ENCODE results near the gene DUSP18.

Gene DUSP18

GRCh38 chr22:30614268-30614667 lies 53.4 kb downstream of the DUSP18 start:
- H3K9me2 ChIP-seq (replicated peaks; ENCODE audit: insufficient read depth, low read length), result no peaks in the 10 kb centered on the region
- H3K27ac ChIP-seq (ENCODE audit: low read depth, low read length), result no peak overlapping the region
- H2AFZ ChIP-seq (ENCODE audit: low read depth, low read length, severe bottlenecking), result no peak overlapping the region

DNA sequence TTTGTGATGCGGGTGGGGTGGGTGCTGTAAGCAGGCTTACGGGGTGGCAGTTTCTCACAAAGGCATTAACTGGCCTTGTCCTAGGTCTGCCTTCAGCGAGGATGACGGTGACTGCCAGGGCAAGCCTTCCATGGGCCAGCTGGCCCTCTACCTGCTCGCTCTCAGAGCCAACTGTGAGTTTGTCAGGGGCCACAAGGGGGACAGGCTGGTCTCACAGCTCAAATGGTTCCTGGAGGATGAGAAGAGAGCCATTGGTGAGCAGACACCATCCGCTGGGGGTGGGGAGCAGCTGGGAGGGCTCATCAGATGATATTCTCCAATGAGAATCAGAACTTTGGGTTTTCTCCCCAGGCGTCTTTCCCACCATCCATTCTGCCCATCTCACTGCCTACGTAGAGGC lies 54.9 kb downstream of the DUSP18 start:
- no peak overlapping the region for H3K9ac ChIP-seq (ENCODE audit: low read length)
- H3K27me3 ChIP-seq (ENCODE audit: low read length), result no peaks in the 10 kb centered on the region
- no peaks in the 10 kb centered on the region for H3K9me3 ChIP-seq (ENCODE audit: insufficient read depth, low read length)
- H3K4me3 ChIP-seq (ENCODE audit: insufficient read depth, low read length, poor library complexity, severe bottlenecking), result no peak overlapping the region
- no peak overlapping the region for H3K4me2 ChIP-seq (ENCODE audit: low read depth, low read length, poor library complexity, severe bottlenecking)
- H2AFZ ChIP-seq (ENCODE audit: low read depth, low read length, severe bottlenecking), result no peak overlapping the region
- no peak overlapping the region for H3K27ac ChIP-seq (ENCODE audit: low read depth, low read length)
- no peaks in the 10 kb centered on the region for H3F3A ChIP-seq (ENCODE audit: insufficient read depth)
- TF ChIP-seq CTCF (IDR thresholded peaks at IDR 0.05; ENCODE audit: insufficient read depth, low read length, poor library complexity, severe bottlenecking) (no peak), EZH2phosphoT487 (conservative IDR thresholded peaks at IDR 0.05; ENCODE audit: low read length) (no peak)
- H3K36me3 ChIP-seq (ENCODE audit: low read length), result no peaks in the 10 kb centered on the region
- no peaks in the 10 kb centered on the region for H4K20me1 ChIP-seq (ENCODE audit: low read depth, low read length)
- no peaks in the 10 kb centered on the region for H3K9me2 ChIP-seq (replicated peaks; ENCODE audit: insufficient read depth, low read length)
- H3K79me2 ChIP-seq (ENCODE audit: insufficient read depth, low read length), result no peaks in the 10 kb centered on the region

More at GRCh38 chr22:30614268-30614667, 53.4 kb downstream of the DUSP18 start:
- no peaks in the 10 kb centered on the region for H3F3A ChIP-seq (ENCODE audit: insufficient read depth)
- no peaks in the 10 kb centered on the region for H3K9me3 ChIP-seq (ENCODE audit: insufficient read depth, low read length)
- H3K79me2 ChIP-seq (ENCODE audit: insufficient read depth, low read length), result no peaks in the 10 kb centered on the region
- no peak for TF ChIP-seq CTCF (IDR thresholded peaks at IDR 0.05; ENCODE audit: insufficient read depth, low read length, poor library complexity, severe bottlenecking)
- TF ChIP-seq EZH2phosphoT487 (conservative IDR thresholded peaks at IDR 0.05; ENCODE audit: low read length), result no peak
- no peaks in the 10 kb centered on the region for H3K36me3 ChIP-seq (ENCODE audit: low read length)
- H3K4me2 ChIP-seq (ENCODE audit: low read depth, low read length, poor library complexity, severe bottlenecking), result no peak overlapping the region
- H3K4me3 ChIP-seq (ENCODE audit: insufficient read depth, low read length, poor library complexity, severe bottlenecking), result no peak overlapping the region
- H4K20me1 ChIP-seq (ENCODE audit: low read depth, low read length), result no peaks in the 10 kb centered on the region
- no peaks in the 10 kb centered on the region for H3K27me3 ChIP-seq (ENCODE audit: low read length)
- no peak overlapping the region for H3K9ac ChIP-seq (ENCODE audit: low read length)
